ENCODE data around the gene FAM120B.
A peak's percentile ranks its signal among the peaks of the same experiment; 100 is the strongest.

FAM120B gene

GRCh38 chr6:170273191-170273590 lies 33.4 kb upstream of the FAM120B start:
- DNase-seq, result no peak

- no peak for DNase-seq
Observed at GRCh38 chr6:170273681-170274080, 32.9 kb upstream of the FAM120B start.

GRCh38 chr6:170274713-170275560 lies 31.6 kb upstream of the FAM120B start:
- DNase-seq, result no peak

DNA sequence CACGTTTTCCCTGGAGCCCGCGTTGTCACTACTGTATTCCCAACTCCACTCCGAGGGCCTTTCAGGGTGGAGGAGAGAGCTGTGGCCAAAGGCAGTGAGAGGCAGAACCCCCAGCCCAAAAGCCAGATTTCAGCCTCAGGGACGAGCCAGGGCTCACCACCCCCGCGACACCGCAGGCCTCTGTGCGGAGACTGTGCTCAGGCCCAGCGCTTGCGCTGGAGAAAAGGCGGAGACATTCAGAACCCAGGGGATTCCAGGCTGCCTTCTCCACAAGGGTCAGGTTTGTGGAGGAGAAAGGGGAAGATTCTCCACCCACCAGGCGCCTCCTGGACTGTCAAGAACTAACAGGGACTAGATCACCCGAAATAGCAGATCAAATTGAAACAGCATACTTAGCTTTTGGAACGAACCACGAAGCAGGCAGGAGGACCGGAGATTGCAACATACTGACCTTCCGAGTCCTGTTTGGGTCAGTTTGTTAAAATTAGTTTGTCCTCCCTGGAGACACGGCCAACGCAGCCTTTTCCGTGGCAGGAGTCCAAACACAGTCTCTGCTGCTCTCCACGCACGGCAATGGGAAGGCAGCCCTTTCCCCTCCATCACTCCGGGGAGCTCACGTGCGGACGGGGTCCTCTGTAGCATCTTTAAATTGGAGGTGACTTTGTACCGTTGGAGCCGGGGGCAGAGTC lies 30.0 kb upstream of the FAM120B start:
- no peak for DNase-seq

- DNase-seq, result no peak
Observed at GRCh38 chr6:170277893-170278742, 28.4 kb upstream of the FAM120B start.

GRCh38 chr6:170278743-170279094 lies 27.8 kb upstream of the FAM120B start:
- DNase-seq, result no peak

DNA sequence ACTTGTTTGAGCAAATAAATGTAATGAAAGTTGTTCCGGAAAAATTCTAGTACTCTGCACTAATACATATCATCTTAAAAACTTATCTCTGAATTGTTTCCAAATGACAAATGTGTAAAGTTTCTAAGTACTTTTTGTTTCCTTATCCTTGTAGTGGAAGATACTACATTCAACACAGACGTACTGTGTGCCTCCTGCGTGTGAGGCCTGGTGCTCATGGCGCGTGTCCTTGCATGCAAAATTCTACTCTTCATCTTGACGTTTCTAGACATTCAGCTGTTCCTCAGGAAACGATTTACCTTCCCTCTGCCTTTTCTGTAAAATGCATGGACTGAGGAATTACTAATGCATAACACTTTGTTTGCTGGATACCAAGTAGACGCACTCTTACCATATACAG lies 27.1 kb upstream of the FAM120B start:
- DNase-seq, result no peak

DNA sequence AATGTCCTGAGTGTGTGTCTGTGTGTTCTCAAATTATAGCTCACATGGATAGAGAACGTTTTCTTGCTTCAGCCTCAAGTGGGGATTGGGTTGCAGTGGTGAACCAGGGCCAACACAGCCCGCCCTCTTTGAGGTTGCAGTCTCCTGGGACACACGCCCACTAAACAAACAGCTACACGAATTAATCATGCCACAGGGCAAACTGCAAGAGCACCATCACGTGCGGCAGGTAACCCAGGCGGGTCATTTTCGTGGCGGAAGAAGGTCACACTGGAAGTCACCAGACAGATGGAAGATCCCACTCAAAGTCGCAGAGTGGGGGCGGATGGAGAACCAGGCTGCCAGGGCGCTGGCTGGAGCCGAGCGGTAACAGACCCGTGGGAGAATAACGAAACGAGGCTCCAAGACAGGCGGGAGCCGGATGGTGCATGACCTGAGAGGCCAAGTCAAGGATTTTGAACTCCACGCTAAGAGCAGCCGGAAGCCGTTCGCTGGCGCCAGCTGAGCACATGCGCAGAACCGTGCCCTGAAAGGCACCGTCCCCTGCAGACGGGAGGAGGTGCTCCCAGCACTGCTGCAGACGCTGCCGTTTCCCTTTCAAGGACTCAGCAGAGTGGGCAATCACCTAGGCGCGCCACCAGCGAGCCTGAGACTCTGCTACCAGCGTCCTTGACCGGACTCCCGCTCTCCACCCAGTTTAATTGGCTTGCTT lies 26.4 kb upstream of the FAM120B start:
- DNase-seq, result peak; percentile 13

DNA sequence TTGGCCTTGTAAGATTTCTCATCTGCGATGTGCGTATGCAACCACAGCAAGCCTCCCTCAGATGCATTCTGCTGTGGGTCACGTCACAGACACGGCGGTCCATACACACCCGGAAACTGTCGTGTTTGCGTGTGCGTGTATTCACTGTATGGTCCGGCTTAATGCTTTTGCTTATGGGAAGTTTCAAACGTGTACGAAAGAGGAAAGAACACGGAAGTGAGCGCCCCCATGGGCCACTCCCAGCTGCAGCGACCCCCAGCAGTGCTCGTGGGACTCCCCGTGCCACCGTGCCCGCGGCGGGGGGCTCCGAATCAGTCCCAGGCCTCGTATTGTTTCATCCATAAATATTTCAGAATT lies 25.9 kb upstream of the FAM120B start:
- DNase-seq, result no peak

- no peak for DNase-seq
Observed at GRCh38 chr6:170281331-170282292, 24.9 kb upstream of the FAM120B start.

- DNase-seq, result no peak
Observed at GRCh38 chr6:170282512-170283158, 23.9 kb upstream of the FAM120B start.

- DNase-seq, result no peak
Observed at GRCh38 chr6:170283212-170284081, 23.1 kb upstream of the FAM120B start.

DNA sequence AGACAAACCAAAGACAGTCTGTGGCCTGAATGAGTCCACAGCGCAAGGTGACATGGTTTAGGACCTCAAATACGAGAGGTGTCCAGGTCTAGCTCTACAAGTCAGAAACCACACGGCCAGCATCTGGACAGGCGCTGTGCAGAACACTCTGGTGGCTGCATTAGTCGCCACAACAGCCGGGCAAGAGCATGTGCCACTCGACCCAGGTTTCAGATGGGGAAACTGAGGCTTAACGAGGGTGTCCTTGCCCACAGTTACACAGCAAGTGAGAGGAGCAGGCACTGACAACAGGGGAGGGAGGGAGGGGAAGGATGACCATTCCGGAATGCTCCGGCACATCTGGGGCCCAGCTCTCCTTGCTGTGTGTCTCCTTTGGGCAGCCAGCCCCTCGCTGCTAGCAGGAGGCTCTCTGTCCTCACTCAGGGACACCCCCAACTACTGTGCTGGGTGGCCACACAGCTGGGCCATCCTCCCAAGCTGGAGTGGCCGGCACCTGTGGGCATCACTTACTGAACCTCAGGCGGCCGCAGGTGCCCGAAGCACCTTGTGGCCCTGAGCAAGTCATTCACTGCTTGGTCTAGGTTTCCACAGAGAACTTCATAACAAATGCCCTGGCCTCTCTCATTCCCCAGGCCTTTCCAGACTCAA lies 22.3 kb upstream of the FAM120B start:
- DNase-seq, result no peak

DNA sequence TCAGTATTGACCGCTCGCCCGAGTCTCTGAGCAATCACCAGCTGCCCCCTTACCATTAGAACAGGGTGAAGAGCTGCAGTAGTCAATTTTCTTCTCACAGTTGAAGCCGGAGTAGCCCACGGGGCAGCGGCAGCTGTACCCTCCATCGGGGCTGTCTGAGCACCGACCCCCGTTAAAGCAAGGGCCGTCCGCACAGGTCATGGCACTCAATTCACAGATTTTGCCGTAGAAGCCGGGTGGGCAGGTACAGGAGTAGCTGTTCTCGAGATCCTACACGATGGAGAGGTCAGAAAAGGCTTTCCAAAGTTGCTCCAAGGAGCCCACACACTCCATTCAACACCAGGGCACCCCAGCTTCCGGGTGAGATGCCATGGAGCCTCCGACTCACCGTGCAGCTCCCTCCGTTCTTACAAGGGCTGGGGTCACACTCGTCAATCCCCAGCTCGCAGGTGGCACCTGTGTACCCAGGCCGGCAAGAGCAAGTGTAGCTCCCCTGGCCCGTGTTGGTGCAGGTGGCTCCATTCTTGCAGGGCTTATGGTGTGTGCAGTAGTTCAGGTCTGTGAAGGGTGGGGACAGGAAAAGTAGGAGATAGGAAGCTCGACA lies 21.6 kb upstream of the FAM120B start:
- no peak for DNase-seq

- DNase-seq, result no peak
Observed at GRCh38 chr6:170285482-170285881, 21.1 kb upstream of the FAM120B start.

GRCh38 chr6:170286246-170286933 lies 20.2 kb upstream of the FAM120B start:
- no peak for DNase-seq

GRCh38 chr6:170286934-170287265 lies 19.7 kb upstream of the FAM120B start:
- no peak for DNase-seq

DNA sequence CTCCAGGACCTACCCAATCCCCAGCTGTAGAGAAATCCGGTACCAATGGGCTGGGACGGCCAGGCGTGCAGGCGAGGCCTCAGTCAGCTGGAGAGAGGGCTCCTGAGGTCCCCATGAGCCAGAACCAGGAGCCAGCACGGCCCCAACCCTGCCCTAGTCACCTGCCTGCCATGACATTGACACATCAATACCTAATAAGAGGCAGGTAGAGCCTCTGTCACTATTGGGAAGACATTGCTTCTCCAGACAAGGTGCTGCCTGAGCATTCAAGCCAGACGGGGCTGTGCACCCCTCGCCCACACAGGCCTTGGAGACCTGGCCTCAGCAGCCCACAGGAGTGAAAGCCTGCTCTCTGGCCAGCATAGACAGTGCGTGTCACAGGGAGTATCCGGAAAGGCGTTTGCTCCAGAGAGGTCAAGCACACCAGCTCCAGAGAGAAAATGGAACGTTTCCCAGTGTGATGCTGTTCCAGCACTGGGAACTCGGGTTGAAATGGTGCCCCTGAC lies 19.1 kb upstream of the FAM120B start:
- no peak for DNase-seq
